ENCODE measurements around the gene OR10X1. TPM values are rescaled to one million over a fixed set of nuclear protein-coding genes. Genes with fewer than 3 reads are reported as not detected.

The OR10X1 gene
- total RNA-seq, 2 experiments from 2014 or later: not detected

GRCh38 chr1:158586942-158587341 lies 7.2 kb upstream of the OR10X1 start:
- H3K9me2 ChIP-seq (ENCODE audit: insufficient read depth, low read length): no peaks in the 10 kb centered on the region
- POLR2A ChIA-PET: no interaction called here
- H3K9me3 ChIP-seq (ENCODE audit: low read length): no peaks in the 10 kb centered on the region
- intact Hi-C loops (cut with micrococcal nuclease; ENCODE audit: unreplicated experiment): no loop called here
- no peak overlapping the region for H3K4me2 ChIP-seq (ENCODE audit: low read length)
- H4K20me1 ChIP-seq (ENCODE audit: insufficient read depth, low read length): no peaks in the 10 kb centered on the region
- DNase-seq (ENCODE audit: low spot score): no peak
- TF ChIP-seq EZH2phosphoT487 (IDR thresholded peaks at IDR 0.05; ENCODE audit: borderline replicate concordance, low read depth, low read length): no peak
- TF ChIP-seq, protein P1, sequence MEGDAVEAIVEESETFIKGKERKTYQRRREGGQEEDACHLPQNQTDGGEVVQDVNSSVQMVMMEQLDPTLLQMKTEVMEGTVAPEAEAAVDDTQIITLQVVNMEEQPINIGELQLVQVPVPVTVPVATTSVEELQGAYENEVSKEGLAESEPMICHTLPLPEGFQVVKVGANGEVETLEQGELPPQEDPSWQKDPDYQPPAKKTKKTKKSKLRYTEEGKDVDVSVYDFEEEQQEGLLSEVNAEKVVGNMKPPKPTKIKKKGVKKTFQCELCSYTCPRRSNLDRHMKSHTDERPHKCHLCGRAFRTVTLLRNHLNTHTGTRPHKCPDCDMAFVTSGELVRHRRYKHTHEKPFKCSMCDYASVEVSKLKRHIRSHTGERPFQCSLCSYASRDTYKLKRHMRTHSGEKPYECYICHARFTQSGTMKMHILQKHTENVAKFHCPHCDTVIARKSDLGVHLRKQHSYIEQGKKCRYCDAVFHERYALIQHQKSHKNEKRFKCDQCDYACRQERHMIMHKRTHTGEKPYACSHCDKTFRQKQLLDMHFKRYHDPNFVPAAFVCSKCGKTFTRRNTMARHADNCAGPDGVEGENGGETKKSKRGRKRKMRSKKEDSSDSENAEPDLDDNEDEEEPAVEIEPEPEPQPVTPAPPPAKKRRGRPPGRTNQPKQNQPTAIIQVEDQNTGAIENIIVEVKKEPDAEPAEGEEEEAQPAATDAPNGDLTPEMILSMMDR (conservative IDR thresholded peaks at IDR 0.05; ENCODE audit: low read length): no peak
- H3K27ac ChIP-seq (ENCODE audit: low read depth, low read length, poor library complexity, severe bottlenecking): no peak overlapping the region
- H3K4me1 ChIP-seq (ENCODE audit: insufficient read depth, low read length, poor library complexity, severe bottlenecking): no peaks in the 10 kb centered on the region
- H3K4me3 ChIP-seq (ENCODE audit: low read depth, low read length, poor library complexity, severe bottlenecking): no peak overlapping the region
- H3K36me3 ChIP-seq (ENCODE audit: insufficient read depth, low read length): no peaks in the 10 kb centered on the region
- no peak overlapping the region for H2AFZ ChIP-seq (ENCODE audit: low read length)
- no TSS peak for BruUV-seq (replicated peaks)
- no peaks in the 10 kb centered on the region for H3K79me2 ChIP-seq (ENCODE audit: insufficient read depth, low read depth, low read length)
- CTCF ChIA-PET (ENCODE audit: unreplicated experiment): no interaction called here

- BruUV-seq (replicated peaks): no TSS peak
- Histone ChIP-seq H3K27ac (ENCODE audit: low read depth, low read length, poor library complexity, severe bottlenecking) (no peak overlapping the region), H3K4me3 (ENCODE audit: low read depth, low read length, poor library complexity, severe bottlenecking) (no peak overlapping the region), H3K9me3 (ENCODE audit: low read length) (no peaks in the 10 kb centered on the region), H3K9me2 (ENCODE audit: insufficient read depth, low read length) (no peaks in the 10 kb centered on the region), H3K79me2 (ENCODE audit: insufficient read depth, low read depth, low read length) (no peaks in the 10 kb centered on the region), H3K36me3 (ENCODE audit: insufficient read depth, low read length) (no peaks in the 10 kb centered on the region), H3K4me1 (ENCODE audit: insufficient read depth, low read length, poor library complexity, severe bottlenecking) (no peaks in the 10 kb centered on the region), H4K20me1 (ENCODE audit: insufficient read depth, low read length) (no peaks in the 10 kb centered on the region), H3K4me2 (ENCODE audit: low read length) (no peak overlapping the region), H2AFZ (ENCODE audit: low read length) (no peak overlapping the region)
- no peak for DNase-seq (ENCODE audit: low spot score)
- ChIA-PET POLR2A (no interaction called here), CTCF (ENCODE audit: unreplicated experiment) (no interaction called here)
- intact Hi-C loops (cut with micrococcal nuclease; ENCODE audit: unreplicated experiment): no loop called here
- TF ChIP-seq, protein P1 (conservative IDR thresholded peaks at IDR 0.05; ENCODE audit: low read length): no peak
Measured at GRCh38 chr1:158583962-158584361, 4.3 kb upstream of the OR10X1 start.

DNA sequence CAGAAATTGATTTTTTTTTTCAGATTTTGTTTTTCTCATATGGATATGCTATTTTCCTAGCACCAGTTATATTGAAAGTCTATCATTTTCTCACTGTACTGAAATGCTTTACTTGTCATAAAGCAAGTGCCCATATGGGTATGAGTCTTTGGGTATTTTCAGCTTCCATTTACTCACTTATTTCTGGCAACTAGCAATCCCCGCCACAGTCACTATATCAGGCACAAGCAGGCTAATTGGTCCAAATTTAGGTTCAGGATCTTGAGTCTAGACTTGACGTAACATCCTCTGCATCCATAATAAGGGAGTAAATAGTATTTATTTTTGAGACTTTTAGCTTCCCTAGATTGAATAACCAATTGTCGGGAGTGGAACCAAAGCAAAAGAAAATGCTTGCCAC lies 2.1 kb downstream of the OR10X1 start:
- H3K79me2 ChIP-seq (ENCODE audit: insufficient read depth, low read depth, low read length): no peaks in the 10 kb centered on the region
- no TSS peak for BruUV-seq (replicated peaks)
- no peak for DNase-seq (ENCODE audit: low spot score)
- TF ChIP-seq EZH2phosphoT487 (IDR thresholded peaks at IDR 0.05; ENCODE audit: borderline replicate concordance, low read depth, low read length): no peak
- TF ChIP-seq, protein P1 (conservative IDR thresholded peaks at IDR 0.05; ENCODE audit: low read length): no peak
- H3K4me2 ChIP-seq (ENCODE audit: low read length): no peak overlapping the region
- H4K20me1 ChIP-seq (ENCODE audit: insufficient read depth, low read length): no peaks in the 10 kb centered on the region
- intact Hi-C loops (cut with micrococcal nuclease; ENCODE audit: unreplicated experiment): no loop called here
- no peak overlapping the region for H2AFZ ChIP-seq (ENCODE audit: low read length)
- CTCF ChIA-PET (ENCODE audit: unreplicated experiment): no interaction called here
- POLR2A ChIA-PET: no interaction called here
- no peaks in the 10 kb centered on the region for H3K9me3 ChIP-seq (ENCODE audit: low read length)
- H3K4me1 ChIP-seq (ENCODE audit: insufficient read depth, low read length, poor library complexity, severe bottlenecking): no peaks in the 10 kb centered on the region
- no peaks in the 10 kb centered on the region for H3K36me3 ChIP-seq (ENCODE audit: insufficient read depth, low read length)
- H3K27ac ChIP-seq (ENCODE audit: low read depth, low read length, poor library complexity, severe bottlenecking): no peak overlapping the region
- H3K9me2 ChIP-seq (ENCODE audit: insufficient read depth, low read length): no peaks in the 10 kb centered on the region
- H3K4me3 ChIP-seq (ENCODE audit: low read depth, low read length, poor library complexity, severe bottlenecking): no peak overlapping the region
